Activated CD4-positive, alpha-beta memory T cell treated with anti-CD3 and anti-CD28 coated beads for 36 hours (primary cell): Measurements from ENCODE around the gene STIP1. TPM values are rescaled to one million over a fixed set of nuclear protein-coding genes. Genes with fewer than 3 reads are reported as not detected.

ENCODE experiments used
- CTCF ChIA-PET: fragments of 350-600 bp; sonication (Branson Sonifier 250); formaldehyde crosslinking; loops from one replicate; lab custom pipeline; 2021; ENCODE audit warnings: antibody characterized with exemption, inconsistent platforms; lab: Charles Lee
- POLR2A ChIA-PET: fragments of 350-600 bp; sonication (Branson Sonifier 250); formaldehyde crosslinking; loops from one replicate; lab custom pipeline; 2021; ENCODE audit warnings: antibody characterized with exemption; lab: Charles Lee
- DNase-seq: peaks from one replicate; pipeline ENCODE4 v3.0.0-alpha.2; 2020
- H3K27ac Mint-ChIP-seq: one replicate; pipeline ENCODE4 v1.8.0; 2021; ENCODE audit warnings: mixed read lengths
- H3K27me3 Mint-ChIP-seq: one replicate; pipeline ENCODE4 v1.8.0; 2021; ENCODE audit warnings: mixed read lengths
- H3K36me3 Mint-ChIP-seq: one replicate; pipeline ENCODE4 v1.8.0; 2021; ENCODE audit warnings: mixed read lengths
- H3K4me1 Mint-ChIP-seq: one replicate; pipeline ENCODE4 v1.8.0; 2021; ENCODE audit warnings: low read depth, mixed read lengths
- H3K4me3 Mint-ChIP-seq: one replicate; pipeline ENCODE4 v1.8.0; 2021; ENCODE audit warnings: mild to moderate bottlenecking, mixed read lengths
- H3K9me3 Mint-ChIP-seq: one replicate; pipeline ENCODE4 v1.8.0; 2021; ENCODE audit warnings: mixed read lengths
- intact Hi-C: fragments of 100-400 bp; cut with micrococcal nuclease; formaldehyde crosslinking; loops from one replicate; pipeline ENCODE4 v1.15.1; 2023
- total RNA-seq, 2 experiments: library from RNA; stranded (reverse); gene quantifications; one replicate each; pipeline ENCODE4 v1.2.3, GENCODE V29; 2021

Gene STIP1
- total RNA-seq, 2 experiments from 2014 or later, result 402 to 413 TPM

GRCh38 chr11:64181506-64182411 is 4.2 kb upstream of the STIP1 start:
- H3K36me3 Mint-ChIP-seq, result peaks cover 3% of the 10 kb centered on the region
- no peaks in the 10 kb centered on the region for H3K27me3 Mint-ChIP-seq
- CTCF ChIA-PET, result interaction anchor here (1.0 to 1.3 kb wide), 4 partner anchors 29 to 260 kb away, joined by 3 to 4 read pairs (median 4); no protein-coding TSS in a partner anchor
- no peaks in the 10 kb centered on the region for H3K9me3 Mint-ChIP-seq
- peak; percentile 68 for DNase-seq
- H3K4me3 Mint-ChIP-seq, result no peak overlapping the region
- intact Hi-C loops, result no loop called here
- POLR2A ChIA-PET, result interaction anchor here (0.8 to 1.4 kb wide), 2 partner anchors 15 to 42 kb away, joined by 4 to 6 read pairs; no protein-coding TSS in a partner anchor
- no peak overlapping the region for H3K27ac Mint-ChIP-seq
- peaks cover 41% of the 10 kb centered on the region for H3K4me1 Mint-ChIP-seq

- ChIA-PET POLR2A (interaction anchor here (2.8 to 5.7 kb wide), 2 partner anchors 9 to 22 kb away, joined by 12 to 111 read pairs; partner anchors contain the start of gene FERMT3), CTCF (interaction anchor here (0.5 to 6.2 kb wide), 5 partner anchors 9 to 78 kb away, joined by 3 to 54 read pairs (median 6); partner anchors contain the start of gene FERMT3)
- Mint-ChIP-seq H3K27ac (no peak overlapping the region), H3K4me3 (peak overlapping the region; percentile 17), H3K36me3 (peaks cover 8% of the 10 kb centered on the region), H3K4me1 (peaks cover 29% of the 10 kb centered on the region), H3K9me3 (no peaks in the 10 kb centered on the region), H3K27me3 (no peaks in the 10 kb centered on the region)
- intact Hi-C loops, result loop anchor here (2.0 kb wide), 1 partner anchor 17 kb away; the partner anchor contains the start of gene MACROD1
- no peak for DNase-seq
Observed at GRCh38 chr11:64183890-64184289, 2.1 kb upstream of the STIP1 start.

GRCh38 chr11:64185175-64185692 is 737 bp upstream of the STIP1 start:
- Mint-ChIP-seq H3K4me3 (peak overlapping the region; percentile 91), H3K4me1 (peaks cover 35% of the 10 kb centered on the region)
- intact Hi-C loops, result loop anchor here (1.0 to 2.0 kb wide), 5 partner anchors 18 to 120 kb away; partner anchors contain the start of genes ESRRA, FKBP2, MACROD1 and NUDT22

GRCh38 chr11:64186492-64187165 is 658 bp downstream of the STIP1 start:
- peaks cover 15% of the 10 kb centered on the region for H3K36me3 Mint-ChIP-seq
- intact Hi-C loops, result loop anchor here (1.0 kb wide), 1 partner anchor 21 kb away; no protein-coding TSS in a partner anchor
- peak; percentile 72 for DNase-seq
- CTCF ChIA-PET, result interaction anchor here (0.9 to 6.2 kb wide), 8 partner anchors 12 to 118 kb away, joined by 3 to 54 read pairs (median 5); partner anchors contain the start of genes ESRRA, FERMT3, MACROD1 and NUDT22
- H3K9me3 Mint-ChIP-seq, result no peaks in the 10 kb centered on the region
- POLR2A ChIA-PET, result interaction anchor here (0.7 to 5.7 kb wide), 12 partner anchors 10 to 319 kb away, joined by 3 to 111 read pairs (median 4); partner anchors contain the start of genes FERMT3, MACROD1, NUDT22 and PPP1R14B
- peaks cover 39% of the 10 kb centered on the region for H3K4me1 Mint-ChIP-seq
- no peaks in the 10 kb centered on the region for H3K27me3 Mint-ChIP-seq
- no peak overlapping the region for H3K4me3 Mint-ChIP-seq
- H3K27ac Mint-ChIP-seq, result no peak overlapping the region

More at GRCh38 chr11:64185175-64185692, 737 bp upstream of the STIP1 start:
- POLR2A ChIA-PET, result interaction anchor here (0.6 to 5.7 kb wide), 15 partner anchors 10 to 211 kb away, joined by 3 to 111 read pairs (median 6); partner anchors contain the start of genes COX8A, FERMT3, FKBP2 and MACROD1
- H3K36me3 Mint-ChIP-seq, result peaks cover 13% of the 10 kb centered on the region
- H3K27me3 Mint-ChIP-seq, result no peaks in the 10 kb centered on the region
- peak; percentile 54 for DNase-seq
- H3K27ac Mint-ChIP-seq, result peak overlapping the region; percentile 96
- H3K9me3 Mint-ChIP-seq, result no peaks in the 10 kb centered on the region
- CTCF ChIA-PET, result interaction anchor here (0.7 to 6.2 kb wide), 7 partner anchors 11 to 184 kb away, joined by 3 to 54 read pairs (median 5); partner anchors contain the start of genes FERMT3, NUDT22 and TRPT1

GRCh38 chr11:64192434-64192833 is 6.5 kb downstream of the STIP1 start:
- DNase-seq, result no peak
- ChIA-PET CTCF (interaction anchor here (1.4 kb wide), 1 partner anchor 12 kb away, joined by 4 read pairs; no protein-coding TSS in a partner anchor), POLR2A (no interaction called here)
- no peak overlapping the region for H3K27ac Mint-ChIP-seq
- no peaks in the 10 kb centered on the region for H3K9me3 Mint-ChIP-seq
- H3K4me3 Mint-ChIP-seq, result no peak overlapping the region
- no peaks in the 10 kb centered on the region for H3K27me3 Mint-ChIP-seq
- peaks cover 30% of the 10 kb centered on the region for H3K4me1 Mint-ChIP-seq
- peaks cover 58% of the 10 kb centered on the region for H3K36me3 Mint-ChIP-seq
- intact Hi-C loops, result no loop called here

GRCh38 chr11:64196626-64197025 is 10.7 kb downstream of the STIP1 start:
- H3K27ac Mint-ChIP-seq, result peak overlapping the region; percentile 56
- H3K27me3 Mint-ChIP-seq, result no peaks in the 10 kb centered on the region
- H3K9me3 Mint-ChIP-seq, result no peaks in the 10 kb centered on the region
- ChIA-PET POLR2A (interaction anchor here (1.0 kb wide), 1 partner anchor 9 kb away, joined by 3 read pairs; no protein-coding TSS in a partner anchor), CTCF (interaction anchor here (2.6 kb wide), 1 partner anchor 8 kb away, joined by 10 read pairs; no protein-coding TSS in a partner anchor)
- H3K4me3 Mint-ChIP-seq, result no peak overlapping the region
- peaks cover 11% of the 10 kb centered on the region for H3K4me1 Mint-ChIP-seq
- peaks cover 67% of the 10 kb centered on the region for H3K36me3 Mint-ChIP-seq
- DNase-seq, result no peak
- intact Hi-C loops, result no loop called here

- no peaks in the 10 kb centered on the region for H3K9me3 Mint-ChIP-seq
- ChIA-PET CTCF (interaction anchor here (1.6 kb wide), 1 partner anchor 198 kb away, joined by 4 read pairs; no protein-coding TSS in a partner anchor), POLR2A (no interaction called here)
- DNase-seq, result no peak
- H3K27ac Mint-ChIP-seq, result no peak overlapping the region
- intact Hi-C loops, result no loop called here
- peaks cover 11% of the 10 kb centered on the region for H3K4me1 Mint-ChIP-seq
- no peak overlapping the region for H3K4me3 Mint-ChIP-seq
- no peaks in the 10 kb centered on the region for H3K27me3 Mint-ChIP-seq
- H3K36me3 Mint-ChIP-seq, result peaks cover 72% of the 10 kb centered on the region
Observed at GRCh38 chr11:64198511-64198910, 12.5 kb downstream of the STIP1 start.

GRCh38 chr11:64201543-64201942 is 15.6 kb downstream of the STIP1 start:
- Mint-ChIP-seq H3K27ac (no peak overlapping the region), H3K9me3 (no peaks in the 10 kb centered on the region)
- POLR2A ChIA-PET, result interaction anchor here (0.7 kb wide), 1 partner anchor 21 kb away, joined by 4 read pairs; no protein-coding TSS in a partner anchor

GRCh38 chr11:64202992-64203391 is 17.0 kb downstream of the STIP1 start:
- H3K4me1 Mint-ChIP-seq, result peaks cover 34% of the 10 kb centered on the region
- no peak for DNase-seq
- H3K27ac Mint-ChIP-seq, result no peak overlapping the region
- ChIA-PET CTCF (interaction anchor here (6.5 kb wide), 1 partner anchor 100 kb away, joined by 106 read pairs; the partner anchor contains the start of genes CATSPERZ and ESRRA), POLR2A (no interaction called here)
- H3K27me3 Mint-ChIP-seq, result no peaks in the 10 kb centered on the region
- intact Hi-C loops, result no loop called here
- H3K4me3 Mint-ChIP-seq, result no peak overlapping the region
- peaks cover 58% of the 10 kb centered on the region for H3K36me3 Mint-ChIP-seq
- H3K9me3 Mint-ChIP-seq, result no peaks in the 10 kb centered on the region

More at GRCh38 chr11:64201543-64201942, 15.6 kb downstream of the STIP1 start:
- no peaks in the 10 kb centered on the region for H3K27me3 Mint-ChIP-seq
- intact Hi-C loops, result no loop called here
- peaks cover 34% of the 10 kb centered on the region for H3K4me1 Mint-ChIP-seq
- CTCF ChIA-PET, result no interaction called here
- no peak overlapping the region for H3K4me3 Mint-ChIP-seq
- no peak for DNase-seq
- peaks cover 58% of the 10 kb centered on the region for H3K36me3 Mint-ChIP-seq

- POLR2A ChIA-PET, result interaction anchor here (0.6 to 5.5 kb wide), 6 partner anchors 17 to 101 kb away, joined by 4 to 111 read pairs (median 8); partner anchors contain the start of genes BAD, ESRRA, NUDT22 and STIP1
- no peak overlapping the region for H3K27ac Mint-ChIP-seq
- H3K27me3 Mint-ChIP-seq, result no peaks in the 10 kb centered on the region
- H3K4me1 Mint-ChIP-seq, result peaks cover 36% of the 10 kb centered on the region
- H3K36me3 Mint-ChIP-seq, result peaks cover 59% of the 10 kb centered on the region
- no peaks in the 10 kb centered on the region for H3K9me3 Mint-ChIP-seq
- no peak for DNase-seq
- intact Hi-C loops, result loop anchor here (1.0 kb wide), 1 partner anchor 101 kb away; no protein-coding TSS in a partner anchor
- CTCF ChIA-PET, result interaction anchor here (0.7 to 6.5 kb wide), 10 partner anchors 11 to 99 kb away, joined by 3 to 106 read pairs (median 7); partner anchors contain the start of genes CATSPERZ, ESRRA, NUDT22 and TRPT1
- no peak overlapping the region for H3K4me3 Mint-ChIP-seq
Observed at GRCh38 chr11:64203421-64204079, 17.6 kb downstream of the STIP1 start.
